ENCODE data around the gene MYOZ3.

Gene MYOZ3

GRCh38 chr5:150627731-150628545 is 33.1 kb upstream of the MYOZ3 start:
- no peak for ATAC-seq (ENCODE audit: insufficient read depth, low read depth)
- Histone ChIP-seq H3K79me2 (ENCODE audit: insufficient read depth, low read length) (no peaks in the 10 kb centered on the region), H3K27me3 (ENCODE audit: insufficient read depth, low read length, poor library complexity) (no peaks in the 10 kb centered on the region), H2AFZ (ENCODE audit: low read depth, low read length) (no peak overlapping the region), H3K36me3 (ENCODE audit: insufficient read depth, low read length) (no peaks in the 10 kb centered on the region), H3K27ac (ENCODE audit: low read length) (no peak overlapping the region), H3K9ac (ENCODE audit: low read depth, low read length) (no peak overlapping the region), H3K9me3 (ENCODE audit: insufficient read depth, low read length, severe bottlenecking) (no peaks in the 10 kb centered on the region), H3K4me3 (ENCODE audit: low read depth in 1 of 2, low read length in 2 of 2) (no peak overlapping the region), H3K4me2 (ENCODE audit: insufficient read depth, low read length) (no peak overlapping the region), H4K20me1 (ENCODE audit: insufficient read depth, low read length) (no peaks in the 10 kb centered on the region), H3K4me1 (ENCODE audit: insufficient read depth, low read length) (no peaks in the 10 kb centered on the region)
- TF ChIP-seq EZH2 (IDR thresholded peaks at IDR 0.05; ENCODE audit: borderline replicate concordance, low read depth, low read length, severe bottlenecking) (no peak), CTCF (IDR thresholded peaks at IDR 0.05; ENCODE audit: borderline replicate concordance, extremely low read depth, low read length, poor library complexity, severe bottlenecking) (no peak)
- DNase-seq, result no peak

- H3K4me2 ChIP-seq (ENCODE audit: insufficient read depth, low read length), result no peak overlapping the region
- TF ChIP-seq EZH2 (IDR thresholded peaks at IDR 0.05; ENCODE audit: borderline replicate concordance, low read depth, low read length, severe bottlenecking) (no peak), CTCF (IDR thresholded peaks at IDR 0.05; ENCODE audit: borderline replicate concordance, extremely low read depth, low read length, poor library complexity, severe bottlenecking) (no peak)
Observed at GRCh38 chr5:150628936-150629485, 32.0 kb upstream of the MYOZ3 start.

DNA sequence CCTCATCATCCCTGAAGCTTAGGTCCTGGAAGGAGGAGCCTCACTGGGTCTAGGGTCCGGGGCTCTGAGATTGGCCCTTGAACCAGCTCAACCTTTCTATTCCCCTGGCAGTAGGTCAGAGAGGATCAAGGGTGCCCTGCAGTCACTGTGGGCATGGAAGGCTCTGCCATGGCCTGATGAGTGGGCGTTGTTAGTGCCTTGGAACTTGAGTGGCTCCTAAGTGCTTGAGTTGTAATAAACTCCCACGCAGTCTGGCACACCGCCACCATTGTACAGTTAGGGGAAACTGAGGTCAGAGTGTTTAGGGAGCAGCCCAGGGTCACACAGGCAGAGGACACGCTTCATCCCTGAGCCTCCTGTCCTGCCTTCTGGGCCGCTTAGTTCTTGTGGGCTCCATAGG is 31.0 kb upstream of the MYOZ3 start:
- no peaks in the 10 kb centered on the region for H3K9me3 ChIP-seq (ENCODE audit: insufficient read depth, low read length, severe bottlenecking)
- H3K9ac ChIP-seq (ENCODE audit: low read depth, low read length), result no peak overlapping the region
- no peaks in the 10 kb centered on the region for H3K79me2 ChIP-seq (ENCODE audit: insufficient read depth, low read length)
- no peaks in the 10 kb centered on the region for H3K4me1 ChIP-seq (ENCODE audit: insufficient read depth, low read length)
- no peak overlapping the region for H3K4me3 ChIP-seq (ENCODE audit: low read depth in 1 of 2, low read length in 2 of 2)
- DNase-seq (no peak), ATAC-seq (ENCODE audit: insufficient read depth, low read depth) (no peak)
- no peak overlapping the region for H2AFZ ChIP-seq (ENCODE audit: low read depth, low read length)
- TF ChIP-seq EZH2 (IDR thresholded peaks at IDR 0.05; ENCODE audit: borderline replicate concordance, low read depth, low read length, severe bottlenecking) (no peak), CTCF (IDR thresholded peaks at IDR 0.05; ENCODE audit: borderline replicate concordance, extremely low read depth, low read length, poor library complexity, severe bottlenecking) (no peak)
- no peak overlapping the region for H3K27ac ChIP-seq (ENCODE audit: low read length)
- no peak overlapping the region for H3K4me2 ChIP-seq (ENCODE audit: insufficient read depth, low read length)
- H4K20me1 ChIP-seq (ENCODE audit: insufficient read depth, low read length), result no peaks in the 10 kb centered on the region
- no peaks in the 10 kb centered on the region for H3K27me3 ChIP-seq (ENCODE audit: insufficient read depth, low read length, poor library complexity)
- no peaks in the 10 kb centered on the region for H3K36me3 ChIP-seq (ENCODE audit: insufficient read depth, low read length)

More at GRCh38 chr5:150628936-150629485, 32.0 kb upstream of the MYOZ3 start:
- Histone ChIP-seq H3K9me3 (ENCODE audit: insufficient read depth, low read length, severe bottlenecking) (no peaks in the 10 kb centered on the region), H3K27ac (ENCODE audit: low read length) (no peak overlapping the region), H3K27me3 (ENCODE audit: insufficient read depth, low read length, poor library complexity) (no peaks in the 10 kb centered on the region), H3K79me2 (ENCODE audit: insufficient read depth, low read length) (no peaks in the 10 kb centered on the region), H3K9ac (ENCODE audit: low read depth, low read length) (no peak overlapping the region), H3K4me3 (ENCODE audit: low read depth in 1 of 2, low read length in 2 of 2) (no peak overlapping the region), H2AFZ (ENCODE audit: low read depth, low read length) (no peak overlapping the region), H4K20me1 (ENCODE audit: insufficient read depth, low read length) (no peaks in the 10 kb centered on the region), H3K4me1 (ENCODE audit: insufficient read depth, low read length) (no peaks in the 10 kb centered on the region), H3K36me3 (ENCODE audit: insufficient read depth, low read length) (no peaks in the 10 kb centered on the region)
- ATAC-seq (ENCODE audit: insufficient read depth, low read depth) (no peak), DNase-seq (no peak)

All from DND-41 (cell line).